ENCODE measurements around the gene CHPF. TPM values are rescaled to one million over a fixed set of nuclear protein-coding genes. Genes with fewer than 3 reads are reported as not detected.
A peak's percentile ranks its signal among the peaks of the same experiment; 100 is the strongest.

Gene CHPF
- total RNA-seq (100 to 1,000 TPM in 6 of 9 donors, 10 to 100 TPM in 3; 77.9 to 196 (median 138) TPM), polyA plus RNA-seq (100 to 1,000 TPM in 1 of 2 donors, 10 to 100 TPM in 1; 74.1 to 209 TPM)
- long read RNA-seq, donor 1, transcript CHPF-201 (4 exons, 3,013 nt): major isoform, 31 of 102 reads
- long read RNA-seq, donor 1, transcript CHPF-202 (2 exons, 1,079 nt): minor isoform, 6 of 102 reads
- long read RNA-seq, donor 1, partial matches to known transcripts: 63 of 102 reads
- long read RNA-seq, donor 1, other reads (novel, unspliced or antisense): 2 of 102 reads
- long read RNA-seq, donor 2, transcript CHPF-201 (4 exons, 3,013 nt): major isoform, 94 of 229 reads
- long read RNA-seq, donor 2, partial matches to known transcripts: 127 of 229 reads
- long read RNA-seq, donor 2, other reads (novel, unspliced or antisense): 4 of 229 reads
- long read RNA-seq, donor 3, transcript CHPF-201 (4 exons, 3,013 nt): major isoform, 75 of 183 reads
- long read RNA-seq, donor 3, partial matches to known transcripts: 101 of 183 reads
- long read RNA-seq, donor 3, other reads (novel, unspliced or antisense): 3 of 183 reads

- 0 to 1% (median 1%) methylated on average over 26 to 75 of the region's 75 CpGs for WGBS, 4 donors
- Histone ChIP-seq H3K4me1 (peaks cover 0 to 35% (median 25%) of the 10 kb centered on the region in 12 donors), H3K27me3 (peaks cover 0 to 21% (median 0%) of the 10 kb centered on the region in 9 donors), H3K4me3 (peak within 1 kb of the TSS; percentile 46 to 92 (median 73)), H3K9me3 (no peaks in the 10 kb centered on the region), H3K27ac (peak within 1 kb of the TSS; percentile 43 to 97 (median 88)), H3K36me3 (peaks cover 0 to 29% (median 26%) of the 10 kb centered on the region in 9 donors)
- DNase-seq: peak; percentile 97 to 99 (median 98)
- TF ChIP-seq POLR2A (IDR thresholded peaks at IDR 0.05) (peak in 1 of 2 donors; percentile 75), CTCF (IDR thresholded peaks at IDR 0.05) (no peak)
- peak; percentile 92 to 95 (median 93) for ATAC-seq
- intact Hi-C loops (cut with DNase I): loop anchor here (1.0 to 10.0 kb wide), 12 partner anchors 54 to 149 kb away; partner anchors contain the start of gene STK11IP (in 1 of the 10)
Measured at GRCh38 chr2:219543596-219544358, at the start of gene CHPF, which contains the start of gene TMEM198. CHPF (minus strand) TSS chr2:219543809; CDS start chr2:219543538, 271 bp downstream. TMEM198 (plus strand) TSS chr2:219544028; CDS start chr2:219544728, 700 bp downstream.

GRCh38 chr2:219593154-219593553, 49.5 kb upstream of the CHPF start:
- peak overlapping the region in 6 of 12 donors; percentile 5 to 61 (median 34) for H3K27ac ChIP-seq
- ATAC-seq (no peak), DNase-seq (no peak)
- no peaks in the 10 kb centered on the region for H3K27me3 ChIP-seq
- TF ChIP-seq POLR2A (IDR thresholded peaks at IDR 0.05) (no peak), CTCF (IDR thresholded peaks at IDR 0.05) (no peak)
- no peaks in the 10 kb centered on the region for H3K36me3 ChIP-seq
- H3K4me1 ChIP-seq: peaks cover 0 to 14% (median 8%) of the 10 kb centered on the region in 12 donors
- H3K9me3 ChIP-seq: no peaks in the 10 kb centered on the region
- H3K4me3 ChIP-seq: no peak overlapping the region
- 87 to 95% (median 91%) methylated on average over 2 of the region's 2 CpGs for WGBS, 4 donors
- intact Hi-C loops (cut with DNase I): no loop called here

- DNase-seq (no peak), ATAC-seq (no peak)
- TF ChIP-seq CTCF (IDR thresholded peaks at IDR 0.05): no peak
- no peak for TF ChIP-seq POLR2A (IDR thresholded peaks at IDR 0.05)
- peak overlapping the region in 7 of 12 donors; percentile 5 to 61 (median 25) for H3K27ac ChIP-seq
- H3K36me3 ChIP-seq: no peaks in the 10 kb centered on the region
- WGBS, 4 donors: 64 to 69% (median 65%) methylated on average over 6 of the region's 6 CpGs
- H3K4me1 ChIP-seq: peaks cover 0 to 13% (median 8%) of the 10 kb centered on the region in 12 donors
- no peak overlapping the region for H3K4me3 ChIP-seq
- no peaks in the 10 kb centered on the region for H3K27me3 ChIP-seq
- intact Hi-C loops (cut with DNase I): no loop called here
- H3K9me3 ChIP-seq: no peaks in the 10 kb centered on the region
Measured at GRCh38 chr2:219592736-219593135, 49.1 kb upstream of the CHPF start.
